HepG2 (cell line): ENCODE measurements around the gene RARA.

Source experiments
- ELK4 ChIP-seq: sonication (generic); formaldehyde crosslinking; IDR thresholded peaks from 2 replicates; pipeline ENCODE4 v1.9.0; 2021; ENCODE audit warnings: missing genetic modification reagents, borderline replicate concordance
- EZH2 ChIP-seq: conservative IDR thresholded peaks from 2 replicates; pipeline ENCODE4 v1.6.1; 2012; ENCODE audit warnings: mild to moderate bottlenecking, low read depth, low read length, moderate library complexity
- FOXA3 ChIP-seq: IDR thresholded peaks from 2 replicates; pipeline ENCODE4 v1.6.1; 2016; ENCODE audit warnings: missing genetic modification reagents, missing compliant biosample characterization
- KLF16 ChIP-seq, 2 experiments: sonication (generic) in 1 of 2; formaldehyde crosslinking in 1 of 2; IDR thresholded peaks; 2 replicates each; pipeline versions ENCODE4 v1.6.1 to v1.8.0; 2016 to 2023; ENCODE audit warnings: missing genetic modification reagents in 2 of 2, missing compliant biosample characterization in 1 of 2
- MYNN ChIP-seq: sonication (generic); formaldehyde crosslinking; IDR thresholded peaks from 2 replicates; pipeline ENCODE4 v1.4.0; 2020; ENCODE audit warnings: mild to moderate bottlenecking, low read depth, missing genetic modification reagents
- PCBP1 ChIP-seq: fragments of 200-400 bp; formaldehyde crosslinking; IDR thresholded peaks from 2 replicates; pipeline ENCODE4 v1.6.1; 2017; ENCODE audit warnings: mild to moderate bottlenecking, low read depth, low read length, borderline replicate concordance
- ZZZ3 ChIP-seq: sonication (generic); formaldehyde crosslinking; IDR thresholded peaks from 2 replicates; pipeline ENCODE4 v1.4.0; 2020; ENCODE audit warnings: missing genetic modification reagents, mild to moderate bottlenecking, borderline replicate concordance

- TF ChIP-seq FOXA3 (CRISPR knock-in tag) (no peak), ELK4 (CRISPR knock-in tag) (no peak), MYNN (no peak), ZZZ3 (CRISPR knock-in tag) (no peak), EZH2 (no peak), KLF16 (CRISPR knock-in tag; IDR thresholded peaks at IDR 0.05) (no peak), PCBP1 (no peak)
Observed at GRCh38 chr17:40329839-40330794, 21.1 kb downstream of the RARA start.
